RWPE2 (cell line): ENCODE data around the gene GRP.

ENCODE experiments used
- ATAC-seq: fragments of 200-7000 bp; cut with Tn5 transposase; 3 replicates; pipeline ENCODE4 v1.9.1; 2021; ENCODE audit warnings: low read depth
- DNase-seq: peaks from one replicate; pipeline ENCODE4 v3.0.0-alpha.2; 2020; ENCODE audit warnings: low spot score
- H3K27ac ChIP-seq: fragments of 450-650 bp; 2 replicates; pipeline ENCODE4 v1.5.1; 2017; ENCODE audit warnings: mild to moderate bottlenecking; ENCODE audit not compliant: poor library complexity, severe bottlenecking
- H3K27me3 ChIP-seq: fragments of 250-450 bp; sonication (Bioruptor Pico); 2 replicates; pipeline ENCODE4 v1.5.1; 2021; ENCODE audit warnings: mild to moderate bottlenecking, moderate library complexity; ENCODE audit not compliant: insufficient read depth, poor library complexity, severe bottlenecking
- H3K36me3 ChIP-seq: fragments of 250-450 bp; sonication (Bioruptor Pico); 2 replicates; pipeline ENCODE4 v1.5.1; 2020; ENCODE audit warnings: low read depth, mild to moderate bottlenecking, moderate library complexity
- H3K4me1 ChIP-seq: fragments of 250-450 bp; sonication (Bioruptor Pico); 2 replicates; pipeline ENCODE4 v1.5.1; 2021; ENCODE audit warnings: mild to moderate bottlenecking, moderate library complexity; ENCODE audit not compliant: insufficient read depth, poor library complexity, severe bottlenecking
- H3K4me3 ChIP-seq: fragments of 250-450 bp; sonication (Bioruptor Pico); 2 replicates; pipeline ENCODE4 v1.5.1; 2021; ENCODE audit warnings: mild to moderate bottlenecking, moderate library complexity; ENCODE audit not compliant: severe bottlenecking
- H3K9me3 ChIP-seq: fragments of 250-450 bp; sonication (Bioruptor Pico); 2 replicates; pipeline ENCODE4 v1.5.1; 2021; ENCODE audit warnings: mild to moderate bottlenecking, moderate library complexity; ENCODE audit not compliant: severe bottlenecking
- CTCF ChIP-seq: fragments of 450-650 bp; IDR thresholded peaks from one replicate; pipeline ENCODE4 v1.5.1; 2017; ENCODE audit warnings: mild to moderate bottlenecking, moderate library complexity; ENCODE audit not compliant: poor library complexity, severe bottlenecking

GRP gene

GRCh38 chr18:59231877-59232276, 11.9 kb downstream of the GRP start:
- H3K4me3 ChIP-seq, result no peak overlapping the region
- H3K27ac ChIP-seq, result no peak overlapping the region
- no peaks in the 10 kb centered on the region for H3K4me1 ChIP-seq
- no peaks in the 10 kb centered on the region for H3K9me3 ChIP-seq
- TF ChIP-seq CTCF, result no peak
- no peaks in the 10 kb centered on the region for H3K36me3 ChIP-seq
- no peak for DNase-seq
- ATAC-seq, result no peak
- H3K27me3 ChIP-seq, result peaks cover 25% of the 10 kb centered on the region

- no peaks in the 10 kb centered on the region for H3K9me3 ChIP-seq
- TF ChIP-seq CTCF, result no peak
- H3K4me1 ChIP-seq, result no peaks in the 10 kb centered on the region
- no peak overlapping the region for H3K27ac ChIP-seq
- ATAC-seq (no peak), DNase-seq (no peak)
- peaks cover 25% of the 10 kb centered on the region for H3K27me3 ChIP-seq
- H3K36me3 ChIP-seq, result no peaks in the 10 kb centered on the region
- no peak overlapping the region for H3K4me3 ChIP-seq
Measured at GRCh38 chr18:59232309-59233016, 12.5 kb downstream of the GRP start.

- Histone ChIP-seq H3K27ac (no peak overlapping the region), H3K9me3 (no peaks in the 10 kb centered on the region), H3K4me1 (no peaks in the 10 kb centered on the region), H3K4me3 (no peak overlapping the region), H3K27me3 (peaks cover 22% of the 10 kb centered on the region), H3K36me3 (no peaks in the 10 kb centered on the region)
- ATAC-seq (no peak), DNase-seq (no peak)
- TF ChIP-seq CTCF, result no peak
Measured at GRCh38 chr18:59233017-59233410, 13.1 kb downstream of the GRP start.

- H3K27ac ChIP-seq, result no peak overlapping the region
- no peaks in the 10 kb centered on the region for H3K9me3 ChIP-seq
- DNase-seq, result no peak
- no peak for TF ChIP-seq CTCF
- H3K27me3 ChIP-seq, result no peaks in the 10 kb centered on the region
- H3K4me3 ChIP-seq, result no peak overlapping the region
- H3K4me1 ChIP-seq, result no peaks in the 10 kb centered on the region
- ATAC-seq, result no peak
- no peaks in the 10 kb centered on the region for H3K36me3 ChIP-seq
Measured at GRCh38 chr18:59238385-59238784, 18.4 kb downstream of the GRP start.

GRCh38 chr18:59239642-59240041, 19.7 kb downstream of the GRP start:
- H3K27ac ChIP-seq, result no peak overlapping the region
- DNase-seq, result no peak
- peaks cover 4% of the 10 kb centered on the region for H3K27me3 ChIP-seq
- no peaks in the 10 kb centered on the region for H3K36me3 ChIP-seq
- H3K4me3 ChIP-seq, result no peak overlapping the region
- no peak for ATAC-seq
- no peaks in the 10 kb centered on the region for H3K9me3 ChIP-seq
- no peaks in the 10 kb centered on the region for H3K4me1 ChIP-seq
- TF ChIP-seq CTCF, result no peak
